Hepatocyte (in vitro differentiated cells): ENCODE data around the gene KLK1. TPM values are rescaled to one million over a fixed set of nuclear protein-coding genes. Genes with fewer than 3 reads are reported as not detected.
A peak's percentile ranks its signal among the peaks of the same experiment; 100 is the strongest.
"Not testable (repeated sequence)": the region's sequence is repeated elsewhere in the genome, so short reads cannot be mapped to it uniquely, and the experiment has no call there.

ENCODE experiments used
- DNase-seq: peaks from one replicate; pipeline ENCODE4 v3.0.0-alpha.2; 2016; ENCODE audit warnings: low spot score
- H2AFZ ChIP-seq: fragments of 200-600 bp; sonication (generic); 2 replicates; pipeline ENCODE4 v1.6.0; 2016; ENCODE audit warnings: antibody characterized with exemption, mild to moderate bottlenecking
- H3K27ac ChIP-seq: fragments of 200-600 bp; sonication (generic); 2 replicates; pipeline ENCODE4 v1.5.1; 2016; ENCODE audit warnings: mild to moderate bottlenecking
- H3K27me3 ChIP-seq: fragments of 200-600 bp; sonication (generic); 2 replicates; pipeline ENCODE4 v1.6.1; 2016
- H3K36me3 ChIP-seq: fragments of 200-600 bp; sonication (generic); replicated peaks from 2 replicates; pipeline ENCODE4 v1.5.1; 2016; ENCODE audit warnings: low read depth; ENCODE audit not compliant: insufficient read depth
- H3K4me1 ChIP-seq: fragments of 200-600 bp; sonication (generic); 2 replicates; pipeline ENCODE4 v1.5.1; 2016; ENCODE audit warnings: mild to moderate bottlenecking, moderate library complexity; ENCODE audit not compliant: insufficient read depth
- H3K4me2 ChIP-seq: fragments of 200-600 bp; sonication (generic); 2 replicates; pipeline ENCODE4 v1.6.0; 2016
- H3K4me3 ChIP-seq: fragments of 200-600 bp; sonication (generic); 2 replicates; pipeline ENCODE4 v1.5.1; 2016; ENCODE audit warnings: mild to moderate bottlenecking
- H3K79me2 ChIP-seq: fragments of 200-600 bp; sonication (generic); 2 replicates; pipeline ENCODE4 v1.6.0; 2017; ENCODE audit warnings: mild to moderate bottlenecking
- H3K9me2 ChIP-seq: fragments of 200-600 bp; sonication (generic); replicated peaks from 2 replicates; pipeline ENCODE4 v1.6.0; 2017; ENCODE audit warnings: mild to moderate bottlenecking; ENCODE audit not compliant: insufficient read depth
- H3K9me3 ChIP-seq: fragments of 200-600 bp; sonication (generic); 2 replicates; pipeline ENCODE4 v1.5.1; 2016; ENCODE audit warnings: low read depth, mild to moderate bottlenecking
- H4K20me1 ChIP-seq: fragments of 200-600 bp; sonication (generic); 2 replicates; pipeline ENCODE4 v1.6.0; 2016; ENCODE audit warnings: mild to moderate bottlenecking; ENCODE audit not compliant: insufficient read depth, poor library complexity, severe bottlenecking
- CTCF ChIP-seq: fragments of 200-600 bp; sonication (generic); IDR thresholded peaks from 2 replicates; pipeline ENCODE4 v1.5.1; 2016; ENCODE audit warnings: antibody characterized with exemption, mild to moderate bottlenecking; ENCODE audit not compliant: poor library complexity
- EZH2 ChIP-seq: fragments of 200-600 bp; sonication (generic); IDR thresholded peaks from 2 replicates; pipeline ENCODE4 v1.6.1; 2016; ENCODE audit warnings: antibody characterized with exemption, mild to moderate bottlenecking, borderline replicate concordance
- EZH2phosphoT487 ChIP-seq: fragments of 200-600 bp; sonication (generic); IDR thresholded peaks from one replicate; pipeline ENCODE4 v1.6.1; 2018; ENCODE audit warnings: antibody characterized with exemption, mild to moderate bottlenecking, low read depth, moderate library complexity; ENCODE audit not compliant: unreplicated experiment, severe bottlenecking
- WGBS: methylation state at CpG from one replicate; pipeline ENCODE4 v1.1.6; 2016; ENCODE audit warnings: low lambda C conversion rate; ENCODE audit errors: missing lambda C conversion rate; 5-methylcytosine and 5-hydroxymethylcytosine counted together
- polyA plus RNA-seq: library from polyadenylated mRNA; unstranded; fragments of >200 nt; fragmentation: Nextera tagmentation; extraction: Ambion mirVana; gene quantifications from 2 replicates; pipeline ENCODE4 v1.2.1, GENCODE V29; 2016
- small RNA-seq: library from RNA; depleted of rRNA; stranded (forward); fragments of <200 nt; gene quantifications from one replicate; pipeline ENCODE3, GENCODE V24; 2014
- total RNA-seq: library from RNA; depleted of rRNA; stranded (reverse); fragments of >200 nt; gene quantifications from 2 replicates; pipeline ENCODE4 v1.2.3, GENCODE V29; 2014

KLK1 gene
- total and polyA plus RNA-seq, 2 experiments from 2014 or later, result 2.7 to 6.6 TPM

- H3K36me3 ChIP-seq, H3K4me1 ChIP-seq, H3K4me2 ChIP-seq, H3K27ac ChIP-seq, H2AFZ ChIP-seq, H3K79me2 ChIP-seq, H3K9me3 ChIP-seq, H4K20me1 ChIP-seq, H3K9me2 ChIP-seq, DNase-seq, H3K4me3 ChIP-seq: not testable (repeated sequence)
- 86% methylated on average over 3 of the region's 3 CpGs for WGBS
- peaks cover 17% of the 10 kb centered on the region for H3K27me3 ChIP-seq
Measured at GRCh38 chr19:50772912-50773311, 50.7 kb downstream of the KLK1 start.

DNA sequence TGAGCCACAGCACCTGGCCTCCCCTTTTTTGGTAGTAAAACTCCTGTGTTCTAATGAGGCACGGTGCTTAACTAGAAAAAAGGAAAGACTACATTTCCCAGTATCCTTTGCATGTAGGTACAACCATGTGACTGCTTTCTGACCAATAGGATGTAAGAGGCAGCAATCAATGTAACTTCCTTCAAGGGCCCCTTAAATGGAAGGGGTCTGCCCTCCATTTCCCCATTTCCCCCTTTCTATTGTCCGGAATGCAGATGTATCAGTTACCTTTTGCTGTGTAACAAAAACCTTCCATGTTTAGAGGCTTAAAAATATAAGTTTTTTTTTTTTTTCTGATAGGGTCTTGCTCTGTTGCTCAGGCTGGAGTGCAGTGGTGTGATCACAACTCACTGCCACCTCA is 51.1 kb downstream of the KLK1 start:
- WGBS, result 64% methylated on average over 2 of the region's 2 CpGs
- peaks cover 12% of the 10 kb centered on the region for H3K27me3 ChIP-seq
- TF ChIP-seq EZH2phosphoT487, result no peak
- no peak for TF ChIP-seq CTCF
- no peak for TF ChIP-seq EZH2
- H3K4me2 ChIP-seq, result no peak overlapping the region
- no peaks in the 10 kb centered on the region for H3K9me2 ChIP-seq
- no peaks in the 10 kb centered on the region for H3K9me3 ChIP-seq
- no peaks in the 10 kb centered on the region for H3K4me1 ChIP-seq
- H3K79me2 ChIP-seq, result no peaks in the 10 kb centered on the region
- H3K4me3 ChIP-seq, result no peak overlapping the region
- H3K27ac ChIP-seq, result no peak overlapping the region
- H3K36me3 ChIP-seq, result no peaks in the 10 kb centered on the region
- DNase-seq, result no peak
- no peak overlapping the region for H2AFZ ChIP-seq
- no peaks in the 10 kb centered on the region for H4K20me1 ChIP-seq

GRCh38 chr19:50770888-50771287 is 52.7 kb downstream of the KLK1 start:
- H3K27ac ChIP-seq, result no peak overlapping the region
- no peak for TF ChIP-seq EZH2
- H3K36me3 ChIP-seq, result no peaks in the 10 kb centered on the region
- no peak overlapping the region for H2AFZ ChIP-seq
- no peak overlapping the region for H3K4me3 ChIP-seq
- no peaks in the 10 kb centered on the region for H3K9me3 ChIP-seq
- H4K20me1 ChIP-seq, result no peaks in the 10 kb centered on the region
- H3K27me3 ChIP-seq, result peaks cover 7% of the 10 kb centered on the region
- no peaks in the 10 kb centered on the region for H3K79me2 ChIP-seq
- H3K4me1 ChIP-seq, result no peaks in the 10 kb centered on the region
- H3K9me2 ChIP-seq, result no peaks in the 10 kb centered on the region
- WGBS, result 83% methylated on average over 13 of the region's 13 CpGs
- DNase-seq, result no peak
- no peak overlapping the region for H3K4me2 ChIP-seq

- WGBS, result 62% methylated on average over 2 of the region's 2 CpGs
- H3K4me2 ChIP-seq, H3K27me3 ChIP-seq: not testable (repeated sequence)
Measured at GRCh38 chr19:50770164-50770563, 53.4 kb downstream of the KLK1 start, which contains the start of gene GPR32. GPR32 (plus strand) TSS chr19:50770464; CDS start chr19:50770601, 137 bp downstream.

More at GRCh38 chr19:50770164-50770563, 53.4 kb downstream of the KLK1 start, which contains the start of gene GPR32:
- H3K36me3 ChIP-seq, H3K79me2 ChIP-seq, H3K9me3 ChIP-seq, DNase-seq, H3K4me1 ChIP-seq, H3K4me3 ChIP-seq, H2AFZ ChIP-seq, H4K20me1 ChIP-seq, H3K9me2 ChIP-seq, H3K27ac ChIP-seq: not testable (repeated sequence)

Small RNAs within 50 kb of the gene (small RNA-seq; reads per million reads assigned to genes)
- gene SNORD88A, result 260 reads per million, percentile 98 among the genes with 10 or more reads in this experiment
- gene SNORD88B, result not detected
- not detected for gene SNORD88C

Other genes starting within 250 kb of the KLK1 start
- 0.48 and 1.5 TPM in 2 replicates for gene SYT3, start 183.9 kb downstream of the KLK1 start, total RNA-seq
- 2.2 and 4.3 TPM in 2 replicates for gene SYT3, start 183.9 kb downstream of the KLK1 start, polyA plus RNA-seq
- 2.2 and 4.1 TPM in 2 replicates for gene C19orf81, start 174.3 kb downstream of the KLK1 start, total RNA-seq
- gene C19orf81, start 174.3 kb downstream of the KLK1 start, polyA plus RNA-seq, result 12.4 and 14.7 TPM in 2 replicates
- 0.24 and 2.3 TPM in 2 replicates for gene SHANK1, start 104.0 kb downstream of the KLK1 start, total RNA-seq
- gene SHANK1, start 104.0 kb downstream of the KLK1 start, polyA plus RNA-seq, result 0.56 and 1.4 TPM in 2 replicates
- 27.6 and 30.3 TPM in 2 replicates for gene CLEC11A, start 100.4 kb downstream of the KLK1 start, total RNA-seq
- gene CLEC11A, start 100.4 kb downstream of the KLK1 start, polyA plus RNA-seq, result 72.4 and 111 TPM in 2 replicates
- not detected in 2 replicates for gene GPR32, start 53.3 kb downstream of the KLK1 start, total RNA-seq
- not detected in 2 replicates for gene GPR32, start 53.3 kb downstream of the KLK1 start, polyA plus RNA-seq
- gene ACP4, start 33.4 kb downstream of the KLK1 start, total RNA-seq, result not detected in 2 replicates
- gene ACP4, start 33.4 kb downstream of the KLK1 start, polyA plus RNA-seq, result not detected in 2 replicates
- not detected in 2 replicates for gene KLK15, start 9.8 kb upstream of the KLK1 start, total RNA-seq
- gene KLK15, start 9.8 kb upstream of the KLK1 start, polyA plus RNA-seq, result not detected in 2 replicates
- not detected in 2 replicates for gene KLK3, start 31.1 kb upstream of the KLK1 start, total RNA-seq
- 0.60 TPM in 1 of 2 replicates, not detected in the other for gene KLK3, start 31.1 kb upstream of the KLK1 start, polyA plus RNA-seq
- gene KLK2, start 49.7 kb upstream of the KLK1 start, total RNA-seq, result not detected in 2 replicates
- not detected in 2 replicates for gene KLK2, start 49.7 kb upstream of the KLK1 start, polyA plus RNA-seq
- not detected in 2 replicates for gene KLK4, start 87.6 kb upstream of the KLK1 start, total RNA-seq
- gene KLK4, start 87.6 kb upstream of the KLK1 start, polyA plus RNA-seq, result 0.28 and 0.33 TPM in 2 replicates
- gene KLK5, start 129.3 kb upstream of the KLK1 start, total RNA-seq, result not detected in 2 replicates
- gene KLK5, start 129.3 kb upstream of the KLK1 start, polyA plus RNA-seq, result 0.24 TPM in 1 of 2 replicates, not detected in the other
- gene KLK6, start 145.8 kb upstream of the KLK1 start, total RNA-seq, result 1.1 and 2.0 TPM in 2 replicates
- 5.4 and 7.6 TPM in 2 replicates for gene KLK6, start 145.8 kb upstream of the KLK1 start, polyA plus RNA-seq
- 0.20 and 3.9 TPM in 2 replicates for gene KLK7, start 160.1 kb upstream of the KLK1 start, total RNA-seq
- gene KLK7, start 160.1 kb upstream of the KLK1 start, polyA plus RNA-seq, result 1.1 and 2.8 TPM in 2 replicates
- gene KLK8, start 177.8 kb upstream of the KLK1 start, total RNA-seq, result 0.16 and 0.87 TPM in 2 replicates
- gene KLK8, start 177.8 kb upstream of the KLK1 start, polyA plus RNA-seq, result 5.4 and 9.0 TPM in 2 replicates
- 0.10 and 1.8 TPM in 2 replicates for gene KLK10, start 195.9 kb upstream of the KLK1 start, total RNA-seq
- 1.3 and 3.4 TPM in 2 replicates for gene KLK10, start 195.9 kb upstream of the KLK1 start, polyA plus RNA-seq
- gene KLK11, start 202.8 kb upstream of the KLK1 start, total RNA-seq, result 1.4 TPM in 1 of 2 replicates, not detected in the other
- 2.2 and 2.6 TPM in 2 replicates for gene KLK11, start 202.8 kb upstream of the KLK1 start, polyA plus RNA-seq
- 0.80 TPM in 1 of 2 replicates, not detected in the other for gene KLK12, start 211.2 kb upstream of the KLK1 start, total RNA-seq
- gene KLK12, start 211.2 kb upstream of the KLK1 start, polyA plus RNA-seq, result 2.3 TPM in 1 of 2 replicates, not detected in the other
- 0.36 TPM in 1 of 2 replicates, not detected in the other for gene KLK13, start 241.3 kb upstream of the KLK1 start, total RNA-seq
- 0.52 and 1.0 TPM in 2 replicates for gene KLK13, start 241.3 kb upstream of the KLK1 start, polyA plus RNA-seq